HG02885 (cell line): ENCODE measurements around the gene TTC23.

Experiments used
- ATAC-seq: cut with Tn5 transposase; IDR thresholded peaks from one replicate; pipeline ENCODE4 v1.9.1; 2021; ENCODE audit warnings: mild to moderate bottlenecking; ENCODE audit not compliant: unreplicated experiment, poor library complexity

TTC23 gene

DNA sequence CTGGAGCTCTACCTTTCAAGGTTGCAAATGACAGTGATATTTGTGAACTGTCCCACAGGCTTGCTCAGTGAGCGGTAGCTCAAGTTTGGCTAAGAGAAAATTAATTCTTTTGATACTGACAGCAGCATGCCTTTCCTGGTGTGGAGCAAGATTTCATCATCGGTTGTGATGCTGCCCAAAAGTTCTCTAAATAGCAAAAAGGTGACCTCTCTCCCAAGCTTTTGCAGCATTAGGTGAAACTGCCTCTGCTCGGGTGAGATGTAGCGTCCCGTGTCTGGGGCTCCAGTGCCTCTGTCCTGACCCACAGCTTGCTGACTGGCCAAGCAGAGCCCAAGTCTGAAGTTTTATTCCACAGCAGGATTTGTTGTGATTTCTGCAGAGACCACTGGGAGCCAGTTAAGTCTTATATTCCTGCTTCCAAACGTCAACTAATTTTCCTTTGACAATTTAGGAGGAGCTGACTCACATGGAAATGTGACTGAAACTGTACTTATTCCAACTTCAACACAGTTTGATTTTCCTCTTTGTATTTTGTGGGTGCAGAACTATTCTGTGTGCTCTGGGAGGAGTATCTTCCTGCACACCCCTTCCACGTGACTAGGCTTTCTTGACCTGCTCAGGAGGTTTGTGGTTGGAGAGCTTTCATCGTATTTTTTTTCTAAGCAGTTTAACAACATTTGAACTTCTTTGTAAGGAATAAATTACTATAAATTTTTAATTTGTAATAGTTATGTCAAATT lies 138.6 kb downstream of the TTC23 start:
- ATAC-seq: no peak

- ATAC-seq: no peak
These were observed 139.3 kb downstream of the TTC23 start for GRCh38 chr15:99110093-99110492.

GRCh38 chr15:99109555-99110021 lies 139.8 kb downstream of the TTC23 start:
- no peak for ATAC-seq

DNA sequence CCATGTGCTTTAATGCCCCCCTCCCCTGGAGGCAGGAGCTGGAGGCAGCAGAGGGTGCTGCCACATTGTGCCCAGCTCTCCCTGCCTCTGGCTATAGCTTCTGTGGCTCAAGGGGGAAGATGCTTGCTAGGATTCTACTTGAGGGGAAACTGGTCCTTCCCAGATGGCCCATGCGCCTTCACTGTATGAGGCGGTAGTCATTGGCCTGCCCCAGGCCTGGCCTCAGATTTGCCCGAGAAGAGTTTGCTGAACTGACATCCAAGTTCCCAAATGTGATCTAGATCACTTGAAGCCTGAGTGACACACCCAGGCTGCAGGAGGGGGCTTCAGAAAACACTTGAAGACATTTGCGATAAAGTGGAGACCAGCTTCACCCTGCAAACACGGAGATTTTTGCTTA lies 140.4 kb downstream of the TTC23 start:
- ATAC-seq: no peak

DNA sequence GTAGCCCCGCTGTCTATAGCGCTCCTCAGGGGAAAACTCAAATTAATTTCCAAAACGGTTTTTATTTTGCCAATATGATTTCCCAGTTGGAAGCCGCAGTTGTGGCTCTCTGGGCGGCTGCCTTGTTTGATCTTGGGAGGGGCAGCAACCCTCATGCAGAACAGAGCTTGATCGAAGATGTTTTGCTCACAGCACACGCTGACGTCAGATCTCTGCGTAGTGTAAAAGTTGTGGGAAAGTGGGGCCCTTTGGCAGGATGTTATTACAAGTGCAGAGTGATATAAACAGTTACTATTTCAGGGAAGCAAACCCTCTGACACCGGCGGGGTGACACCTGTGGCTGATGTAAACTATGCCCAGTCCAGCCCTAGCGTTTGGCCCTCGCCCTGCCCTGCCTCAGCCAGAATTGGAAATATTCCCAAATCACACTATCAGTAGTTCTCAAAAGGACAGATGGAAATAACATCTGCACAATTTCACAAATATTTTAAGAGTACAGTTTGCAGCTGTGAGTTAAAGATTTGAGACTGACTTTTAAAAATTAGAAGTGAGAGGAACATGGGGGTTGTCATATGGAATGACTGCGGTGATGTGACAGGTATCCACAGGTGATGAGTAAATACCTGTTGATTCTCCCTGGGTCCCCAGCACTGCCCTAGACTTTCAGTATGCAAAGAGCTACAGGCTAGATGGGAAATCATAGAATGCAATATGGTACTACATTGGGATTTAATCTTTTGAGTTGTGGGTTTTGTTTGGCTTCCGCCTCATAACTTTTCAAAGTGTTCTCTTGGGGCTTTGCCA lies 142.8 kb downstream of the TTC23 start:
- no peak for ATAC-seq

- ATAC-seq: peak; percentile 21
These were observed 143.7 kb downstream of the TTC23 start for GRCh38 chr15:99105514-99106341.

DNA sequence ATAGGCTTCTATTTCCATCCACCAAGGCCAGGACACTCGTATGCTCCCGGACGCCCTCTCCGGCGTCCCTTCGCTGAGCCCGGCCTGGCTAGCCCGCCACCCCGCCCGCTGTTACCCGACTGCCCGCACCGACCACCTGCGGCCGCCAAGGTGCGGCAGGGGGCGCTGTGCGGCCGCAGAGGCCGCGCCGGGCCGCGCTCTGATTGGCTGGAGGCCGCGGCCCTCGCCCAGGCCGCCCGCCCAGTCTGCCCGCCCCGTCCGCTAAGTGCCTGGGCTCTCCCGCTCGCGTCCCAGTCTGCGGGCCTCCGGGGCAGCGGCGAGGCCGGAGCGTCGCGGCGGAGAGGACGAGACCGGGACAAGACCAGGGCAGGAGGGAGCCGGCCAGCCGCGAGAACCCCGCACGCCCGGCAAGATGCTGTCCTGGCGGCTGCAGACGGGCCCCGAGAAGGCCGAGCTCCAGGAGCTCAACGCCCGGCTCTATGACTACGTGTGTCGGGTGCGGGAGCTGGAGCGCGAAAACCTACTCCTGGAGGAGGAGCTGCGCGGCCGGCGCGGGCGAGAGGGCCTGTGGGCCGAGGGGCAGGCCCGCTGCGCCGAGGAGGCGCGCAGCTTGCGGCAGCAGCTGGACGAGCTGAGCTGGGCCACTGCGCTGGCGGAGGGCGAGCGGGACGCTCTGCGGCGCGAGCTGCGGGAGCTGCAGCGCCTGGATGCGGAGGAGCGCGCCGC lies 144.4 kb downstream of the TTC23 start, which contains the start of gene SYNM:
TSS of gene SYNM (plus strand) at position 293 of the 726 bp plus-strand sequence. CDS start at position 413, 120 bp downstream.
- peak; percentile 75 for ATAC-seq

DNA sequence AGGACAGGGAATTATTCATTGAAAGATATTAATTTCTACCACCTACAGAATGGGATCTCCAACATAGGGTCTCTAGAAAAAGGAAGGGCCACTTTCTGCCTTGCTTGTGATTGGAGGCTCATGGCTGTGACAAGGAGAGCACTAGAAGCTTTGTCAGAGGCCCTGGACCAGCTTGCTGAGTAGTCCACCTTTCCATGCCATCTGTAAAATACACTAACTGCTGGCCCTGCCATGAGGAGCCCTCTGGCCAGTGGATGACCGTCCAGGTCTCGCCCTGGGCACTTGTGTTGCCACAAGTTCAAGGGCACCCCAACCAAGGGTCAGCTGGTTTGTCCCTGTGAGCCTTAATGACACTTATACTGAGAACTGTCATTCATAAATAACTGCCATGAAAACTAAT lies 146.1 kb downstream of the TTC23 start:
- ATAC-seq: no peak

GRCh38 chr15:99102332-99103235 lies 146.8 kb downstream of the TTC23 start:
- ATAC-seq: no peak

GRCh38 chr15:99101501-99101900 lies 147.9 kb downstream of the TTC23 start:
- ATAC-seq: no peak

GRCh38 chr15:99100245-99101173 lies 148.9 kb downstream of the TTC23 start:
- ATAC-seq: peak; percentile 35

DNA sequence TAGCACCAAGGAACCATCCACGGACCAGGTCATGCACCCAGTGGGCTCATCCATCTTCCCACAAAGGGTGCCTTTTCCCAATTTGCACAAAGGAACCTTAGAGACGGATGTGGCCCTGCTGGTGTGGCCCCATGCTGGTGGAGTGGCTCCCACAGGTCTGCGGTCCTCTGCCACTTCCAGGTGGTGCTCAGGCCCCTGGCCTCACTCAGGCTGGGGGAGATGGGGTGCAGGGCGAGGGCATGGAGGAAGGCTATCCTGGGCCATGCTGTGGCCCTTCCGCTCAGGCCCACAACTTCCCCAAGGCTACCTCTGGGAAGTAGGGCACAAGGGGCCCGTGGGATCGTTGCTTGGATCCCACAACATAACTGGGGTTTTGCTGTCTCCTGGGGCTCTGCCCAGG lies 149.7 kb downstream of the TTC23 start:
- ATAC-seq: no peak

DNA sequence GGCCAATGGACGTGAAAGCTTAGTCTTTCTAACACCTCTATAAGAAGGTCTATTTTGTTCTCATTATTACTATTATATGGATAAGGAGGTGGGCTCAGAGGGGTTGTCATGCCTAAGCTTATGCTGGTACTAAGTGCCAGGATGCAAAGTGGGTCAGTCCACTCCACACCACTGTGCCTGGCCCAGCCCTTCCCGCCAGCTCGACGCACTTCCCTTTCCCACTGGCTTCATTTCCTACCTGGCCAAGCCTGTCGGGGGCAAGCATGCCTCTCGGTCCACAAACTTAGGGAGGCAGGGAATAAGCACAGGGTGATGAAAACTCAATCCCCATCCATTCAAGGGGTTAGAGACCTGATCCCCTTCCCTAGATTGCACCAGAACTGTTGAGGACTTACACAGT lies 150.4 kb downstream of the TTC23 start:
- no peak for ATAC-seq

GRCh38 chr15:99098426-99098825 lies 151.0 kb downstream of the TTC23 start:
- no peak for ATAC-seq

DNA sequence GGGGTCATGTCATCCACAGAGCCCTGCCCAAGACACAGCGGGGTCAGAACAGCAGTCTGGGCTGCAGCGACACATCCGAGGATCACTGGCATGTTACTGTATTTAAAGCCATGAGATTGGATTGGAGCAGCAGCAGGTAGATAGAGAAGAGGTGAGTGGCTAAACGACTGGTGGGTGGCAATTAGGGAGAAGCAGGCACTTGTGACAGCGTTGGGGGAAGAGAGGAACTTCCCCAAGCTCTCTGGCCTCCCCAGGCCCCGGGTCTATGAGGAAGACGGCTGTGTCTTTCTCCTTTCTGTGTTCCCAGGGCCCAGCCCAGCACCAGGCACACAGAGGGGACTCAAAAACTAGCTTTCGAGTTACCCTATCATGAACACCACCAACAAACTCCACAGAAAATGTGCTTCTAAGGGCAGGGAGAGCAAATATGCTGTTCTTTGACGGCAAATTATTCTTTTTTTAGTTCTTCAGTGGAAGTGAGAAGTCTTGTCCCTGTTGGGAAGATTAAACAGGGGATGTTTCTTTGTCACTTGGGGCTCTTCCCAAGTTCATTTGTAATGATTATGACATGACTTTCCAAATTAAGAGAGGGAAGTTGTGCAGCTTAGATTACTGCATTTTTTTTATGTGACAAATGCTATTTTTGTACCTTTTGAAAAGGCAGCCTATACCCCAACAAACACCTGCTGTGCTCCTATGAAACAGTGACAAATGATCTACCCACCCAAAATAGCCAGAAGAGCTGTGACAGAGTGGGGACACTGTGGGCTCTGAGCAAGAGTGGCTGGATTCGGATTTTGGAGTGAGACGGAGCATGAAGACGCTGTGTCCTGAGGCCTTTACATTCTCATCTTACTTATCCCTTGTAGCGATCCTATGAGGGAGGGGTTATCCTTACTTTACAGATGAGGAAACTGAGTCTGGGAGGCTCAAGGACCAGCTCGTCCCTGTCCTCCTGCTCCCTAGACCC lies 151.7 kb downstream of the TTC23 start:
- ATAC-seq: no peak

GRCh38 chr15:99096894-99097426 lies 152.4 kb downstream of the TTC23 start:
- no peak for ATAC-seq
